ENCODE results near the gene ANGEL1. TPM values are rescaled to one million over a fixed set of nuclear protein-coding genes. Genes with fewer than 3 reads are reported as not detected.

The ANGEL1 gene
- total and polyA plus RNA-seq, 9 of the 15 experiments (the other 6 are each of a cell fraction or from before 2014, with no cell fraction given): 2.1 to 22.2 (median 7.3) TPM

- Histone ChIP-seq H2AFZ (ENCODE audit: low read depth, low read length) (no peak overlapping the region), H3K9me1 (ENCODE audit: control insufficient read depth, insufficient read depth, low read length) (no peaks in the 10 kb centered on the region), H3K9ac (ENCODE audit: insufficient read depth in 1 of 2, low read depth in 2 of 2, low read length in 2 of 2) (no peak overlapping the region), H3K79me2 (ENCODE audit: control insufficient read depth, insufficient read depth, low read length) (no peaks in the 10 kb centered on the region), H3K27ac (ENCODE audit: extremely low read depth, low read depth, low read length) (no peak overlapping the region), H4K20me1 (replicated peaks; ENCODE audit: control insufficient read depth, insufficient read depth, low read length) (no peaks in the 10 kb centered on the region), H3K4me3 (no peak overlapping the region), H3K4me2 (ENCODE audit: insufficient read depth, low read length) (no peak overlapping the region), H3K36me3 (ENCODE audit: control insufficient read depth, insufficient read depth, low read length) (no peaks in the 10 kb centered on the region), H3K27me3 (ENCODE audit: control insufficient read depth in 2 of 2, insufficient read depth in 2 of 2, low read length in 2 of 2) (peaks cover 2 to 18% of the 10 kb centered on the region in 2 experiments; a peak in 3 of 5 replicates), H3K9me3 (replicated peaks; ENCODE audit: control insufficient read depth, insufficient read depth, low read depth, low read length) (no peaks in the 10 kb centered on the region), H3K4me1 (replicated peaks in 1 of 2; ENCODE audit: control insufficient read depth in 2 of 2, insufficient read depth in 2 of 2, low read length in 2 of 2) (no peaks in the 10 kb centered on the region)
- no peak for ATAC-seq
- POLR2A ChIA-PET: no interaction called here
- DNase-seq (ENCODE audit: extremely low read depth in 1 of 4, low spot score in 3 of 4): no peak
- intact Hi-C loops (cut with micrococcal nuclease) (no loop called here), in situ Hi-C loops (cut with MboI) (no loop called here)
- FAIRE-seq: no peak
- BruUV-seq (replicated peaks): no TSS peak
- CTCF ChIA-PET (ENCODE audit: low intra/inter-chr PET ratio): no interaction called here
- WGBS (ENCODE audit: insufficient coverage, low coverage, missing lambda C conversion rate): 2% methylated on average over 5 of the region's 5 CpGs
- TF ChIP-seq ZNF124 (CRISPR knock-in tag; IDR thresholded peaks at IDR 0.05): no peak
- TF ChIP-seq MCM2 (IDR thresholded peaks at IDR 0.05; ENCODE audit: low read depth): no peak
- no peak for TF ChIP-seq GTF2F1 (IDR thresholded peaks at IDR 0.05; ENCODE audit: low read depth, low read length)
- TF ChIP-seq PTTG1 (tag; IDR thresholded peaks at IDR 0.05; ENCODE audit: low read depth): no peak
- TF ChIP-seq IFI16 (CRISPR knock-in tag; IDR thresholded peaks at IDR 0.05): no peak
- TF ChIP-seq CSDE1 (IDR thresholded peaks at IDR 0.05): no peak
- TF ChIP-seq ZNF224 (CRISPR knock-in tag; IDR thresholded peaks at IDR 0.05): no peak
- TF ChIP-seq CEBPG (CRISPR knock-in tag; IDR thresholded peaks at IDR 0.05): no peak
- TF ChIP-seq CEBPG (tag; conservative IDR thresholded peaks at IDR 0.05 in 1 of 2, IDR thresholded peaks at IDR 0.05 in 1 of 2): no peak
- TF ChIP-seq SMARCA4 (IDR thresholded peaks at IDR 0.05): no peak
- no peak for TF ChIP-seq ZNF140 (CRISPR knock-in tag; IDR thresholded peaks at IDR 0.05)
- TF ChIP-seq FOXO4 (CRISPR knock-in tag; IDR thresholded peaks at IDR 0.05): no peak
- TF ChIP-seq MAFK (IDR thresholded peaks at IDR 0.05; ENCODE audit: low read length): no peak
- no peak for TF ChIP-seq TFAP4 (CRISPR knock-in tag; IDR thresholded peaks at IDR 0.05; ENCODE audit: borderline replicate concordance)
- TF ChIP-seq ID3 (CRISPR knock-in tag; IDR thresholded peaks at IDR 0.05): no peak
- TF ChIP-seq ID3 (tag; IDR thresholded peaks at IDR 0.05): no peak
- no peak for TF ChIP-seq RREB1 (CRISPR knock-in tag; IDR thresholded peaks at IDR 0.05)
Observed at GRCh38 chr14:76837524-76837923, 24.8 kb upstream of the ANGEL1 start.

All from K562 (cell line).